Mesodermal cell (in vitro differentiated cells): Measurements from ENCODE around the gene BMPR1A.
"Not testable (repeated sequence)": the region's sequence is repeated elsewhere in the genome, so short reads cannot be mapped to it uniquely, and the experiment has no call there.

Source experiments
- H3K27ac ChIP-seq: 2 replicates; pipeline ENCODE4 v1.7.0; 2013; ENCODE audit warnings: mild to moderate bottlenecking, low read depth, low read length, moderate library complexity; ENCODE audit not compliant: severe bottlenecking
- H3K36me3 ChIP-seq: 2 replicates; pipeline ENCODE4 v1.7.1; 2013; ENCODE audit warnings: mild to moderate bottlenecking, low read length, moderate library complexity; ENCODE audit not compliant: control insufficient read depth, insufficient read depth
- H3K4me1 ChIP-seq: one replicate; pipeline ENCODE4 v1.7.1; 2013; ENCODE audit warnings: mild to moderate bottlenecking, low read length; ENCODE audit not compliant: insufficient read depth, control insufficient read depth, poor library complexity, severe bottlenecking
- H3K4me3 ChIP-seq: 2 replicates; pipeline ENCODE4 v1.7.0; 2013; ENCODE audit warnings: low read length, control low read depth, mild to moderate bottlenecking; ENCODE audit not compliant: insufficient read depth, poor library complexity, severe bottlenecking; ENCODE audit errors: extremely low read depth
- H3K9me3 ChIP-seq: 2 replicates; pipeline ENCODE4 v1.7.1; 2013; ENCODE audit warnings: mild to moderate bottlenecking, low read length, moderate library complexity; ENCODE audit not compliant: control insufficient read depth
- WGBS, 2 experiments: methylation state at CpG; one replicate each; pipeline ENCODE4 v1.1.5; 2013; ENCODE audit warnings: missing lambda C conversion rate in 2 of 2; ENCODE audit not compliant: insufficient coverage in 2 of 2; 5-methylcytosine and 5-hydroxymethylcytosine counted together

Gene BMPR1A

GRCh38 chr10:86968994-86969355, 212.6 kb downstream of the BMPR1A start:
- peaks cover 30% of the 10 kb centered on the region for H3K4me1 ChIP-seq
- no peak overlapping the region for H3K4me3 ChIP-seq
- WGBS, 2 experiments = 94 to 97% methylated on average over 8 to 9 of the region's 9 CpGs
- H3K27ac ChIP-seq = no peak overlapping the region
- no peaks in the 10 kb centered on the region for H3K9me3 ChIP-seq
- no peaks in the 10 kb centered on the region for H3K36me3 ChIP-seq

DNA sequence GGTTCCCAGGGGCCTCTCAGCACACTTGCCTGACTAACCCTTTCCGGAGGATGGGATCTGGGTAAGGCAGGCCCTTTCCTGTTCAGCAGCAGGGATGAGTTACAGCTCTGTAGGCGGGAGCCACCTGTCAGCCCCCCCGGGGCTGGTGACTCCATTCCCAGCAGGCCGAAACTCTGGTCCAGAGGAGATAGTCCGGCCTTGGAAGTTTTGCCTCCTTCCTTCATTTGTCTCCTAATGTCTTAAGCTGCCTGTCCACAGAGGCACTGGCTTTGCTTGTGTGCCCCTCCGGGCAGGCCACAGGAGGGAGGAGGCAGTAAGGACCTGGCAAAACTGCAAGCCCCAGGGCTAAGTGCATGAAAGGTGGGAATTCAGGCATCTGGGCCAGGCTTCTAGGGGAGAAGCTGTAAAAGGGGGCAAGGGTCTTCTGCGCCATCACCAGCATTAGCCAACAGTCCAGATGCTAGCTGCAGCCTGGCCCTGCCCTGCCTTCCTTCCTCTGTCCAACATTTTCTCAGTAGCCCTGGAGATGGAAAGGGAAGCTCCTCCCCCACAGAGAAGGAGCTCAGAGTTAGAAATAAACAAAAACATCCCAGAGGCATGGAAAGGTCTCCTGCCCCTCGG, 213.1 kb downstream of the BMPR1A start:
- Histone ChIP-seq H3K36me3 (no peaks in the 10 kb centered on the region), H3K9me3 (no peaks in the 10 kb centered on the region), H3K27ac (peak overlapping the region; percentile 84), H3K4me3 (peak overlapping the region; percentile 51), H3K4me1 (peaks cover 30% of the 10 kb centered on the region)
- 80 to 82% methylated on average over 7 of the region's 8 CpGs for WGBS, 2 experiments

GRCh38 chr10:86970162-86970981, 214.0 kb downstream of the BMPR1A start:
- H3K27ac ChIP-seq = peak overlapping the region; percentile 84
- H3K36me3 ChIP-seq = no peaks in the 10 kb centered on the region
- WGBS, 2 experiments = 9 to 17% methylated on average over 19 to 27 of the region's 30 CpGs
- H3K4me1 ChIP-seq = peaks cover 30% of the 10 kb centered on the region
- no peaks in the 10 kb centered on the region for H3K9me3 ChIP-seq
- H3K4me3 ChIP-seq = peak overlapping the region; percentile 51

- H3K4me1 ChIP-seq = peaks cover 26% of the 10 kb centered on the region
- 0 to 2% methylated on average over 19 to 20 of the region's 20 CpGs for WGBS, 2 experiments
- H3K9me3 ChIP-seq = no peaks in the 10 kb centered on the region
- peak overlapping the region; percentile 51 for H3K4me3 ChIP-seq
- peak overlapping the region; percentile 84 for H3K27ac ChIP-seq
- no peaks in the 10 kb centered on the region for H3K36me3 ChIP-seq
Observed at GRCh38 chr10:86970982-86971231, 214.5 kb downstream of the BMPR1A start.

DNA sequence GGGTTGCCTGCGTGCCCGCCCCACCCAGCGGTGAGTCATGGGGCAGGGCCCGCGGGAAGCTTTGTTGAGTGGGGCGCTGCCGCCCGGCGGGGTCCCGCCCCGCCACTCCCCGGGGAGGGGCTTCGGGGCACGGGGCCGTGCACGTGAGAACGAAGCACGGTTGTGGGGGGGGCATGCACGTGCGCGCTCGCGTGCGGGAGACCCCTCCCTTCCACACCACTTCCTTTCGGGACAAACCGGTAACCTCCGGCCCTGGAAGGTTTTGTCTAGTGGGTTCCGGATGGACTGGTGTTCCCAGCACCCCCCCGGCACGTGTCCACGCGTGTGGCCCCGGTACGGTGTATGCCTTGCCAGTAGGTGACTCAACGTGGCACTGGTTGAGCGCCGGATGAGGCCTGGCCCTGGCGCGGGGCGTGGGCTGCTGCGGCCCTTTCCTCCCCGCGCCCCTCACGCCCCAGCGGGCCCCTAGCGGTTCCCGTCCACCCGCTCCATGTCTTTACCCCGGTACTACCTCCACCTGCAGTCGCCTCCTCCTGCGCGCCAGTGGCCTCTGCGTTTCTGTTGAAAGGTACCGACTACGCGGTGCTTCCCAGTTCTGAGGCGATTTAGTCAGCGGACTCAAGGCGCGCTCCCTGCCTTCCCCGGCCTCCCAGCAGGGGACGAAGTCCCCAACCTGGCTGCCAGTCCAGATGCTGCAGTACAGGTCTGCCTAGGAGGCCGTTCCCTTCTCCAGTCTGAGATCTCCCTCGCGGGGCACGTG, 215.0 kb downstream of the BMPR1A start:
- WGBS, 2 experiments = 9% methylated on average over 33 to 38 of the region's 66 CpGs
- Histone ChIP-seq H3K27ac (peak overlapping the region; percentile 84), H3K4me3 (peak overlapping the region; percentile 51), H3K4me1 (peaks cover 22% of the 10 kb centered on the region), H3K36me3 (no peaks in the 10 kb centered on the region), H3K9me3 (no peaks in the 10 kb centered on the region)

DNA sequence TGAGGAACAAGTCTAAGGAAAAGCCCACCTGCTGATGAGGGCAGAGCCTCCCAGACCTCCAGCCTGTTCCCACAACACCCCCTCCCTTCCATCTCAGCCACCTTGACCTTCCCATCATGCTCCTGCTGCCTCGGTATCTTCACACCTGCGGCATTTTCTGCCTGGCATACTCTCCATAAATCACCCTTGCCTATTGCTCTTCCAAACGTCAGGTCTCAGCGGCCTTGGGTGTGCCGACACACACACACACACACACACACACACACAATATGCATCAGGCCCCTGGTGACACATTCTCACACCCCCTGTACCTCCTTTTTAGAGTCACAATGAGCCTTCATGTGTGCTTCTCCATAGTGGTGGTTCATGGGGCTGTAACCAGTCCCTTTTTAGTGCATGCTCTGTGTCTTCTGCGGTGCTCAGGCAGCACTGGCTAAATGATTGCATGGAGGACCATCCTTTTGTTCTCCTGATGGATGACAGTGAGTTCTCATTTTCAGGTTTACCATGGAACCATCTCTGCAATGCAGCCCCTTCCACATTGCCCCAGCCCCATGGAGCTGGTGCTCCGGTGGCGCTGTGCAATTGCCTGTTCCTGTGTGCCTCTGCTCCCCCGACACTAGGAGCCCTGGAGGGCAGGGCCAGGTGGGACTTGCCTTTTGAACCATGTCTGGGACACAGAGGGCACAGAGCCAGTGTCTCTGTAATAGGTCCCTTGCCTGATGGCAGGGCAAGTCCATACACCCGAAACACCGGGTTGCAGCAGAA, 216.4 kb downstream of the BMPR1A start:
- no peaks in the 10 kb centered on the region for H3K36me3 ChIP-seq
- no peak overlapping the region for H3K4me3 ChIP-seq
- H3K9me3 ChIP-seq = no peaks in the 10 kb centered on the region
- H3K27ac ChIP-seq = no peak overlapping the region
- peaks cover 17% of the 10 kb centered on the region for H3K4me1 ChIP-seq
- 88 to 93% methylated on average over 7 to 10 of the region's 11 CpGs for whole genome bisulfite sequencing, 2 experiments

DNA sequence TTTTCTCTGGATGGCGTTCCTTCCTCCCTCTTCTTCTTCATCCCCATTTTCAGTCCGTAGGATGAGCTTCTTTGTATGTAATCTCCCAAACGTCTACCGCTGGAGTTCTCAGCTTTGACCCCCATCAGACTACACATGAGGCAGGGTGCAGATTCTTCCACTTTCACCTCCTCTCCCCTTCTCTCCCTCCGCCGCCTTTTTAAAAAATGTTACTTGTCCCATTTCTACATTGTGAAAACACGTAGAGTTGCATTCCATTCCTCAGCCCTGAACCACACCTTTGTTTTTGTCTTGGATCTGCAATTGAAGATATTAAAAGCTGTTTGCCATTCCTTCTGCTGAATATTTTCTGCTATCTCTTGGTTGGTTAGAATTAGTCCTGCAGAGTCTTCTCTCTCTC, 218.1 kb downstream of the BMPR1A start:
- 84 to 90% methylated on average over 6 of the region's 7 CpGs for WGBS, 2 experiments
- H3K27ac ChIP-seq = no peak overlapping the region

DNA sequence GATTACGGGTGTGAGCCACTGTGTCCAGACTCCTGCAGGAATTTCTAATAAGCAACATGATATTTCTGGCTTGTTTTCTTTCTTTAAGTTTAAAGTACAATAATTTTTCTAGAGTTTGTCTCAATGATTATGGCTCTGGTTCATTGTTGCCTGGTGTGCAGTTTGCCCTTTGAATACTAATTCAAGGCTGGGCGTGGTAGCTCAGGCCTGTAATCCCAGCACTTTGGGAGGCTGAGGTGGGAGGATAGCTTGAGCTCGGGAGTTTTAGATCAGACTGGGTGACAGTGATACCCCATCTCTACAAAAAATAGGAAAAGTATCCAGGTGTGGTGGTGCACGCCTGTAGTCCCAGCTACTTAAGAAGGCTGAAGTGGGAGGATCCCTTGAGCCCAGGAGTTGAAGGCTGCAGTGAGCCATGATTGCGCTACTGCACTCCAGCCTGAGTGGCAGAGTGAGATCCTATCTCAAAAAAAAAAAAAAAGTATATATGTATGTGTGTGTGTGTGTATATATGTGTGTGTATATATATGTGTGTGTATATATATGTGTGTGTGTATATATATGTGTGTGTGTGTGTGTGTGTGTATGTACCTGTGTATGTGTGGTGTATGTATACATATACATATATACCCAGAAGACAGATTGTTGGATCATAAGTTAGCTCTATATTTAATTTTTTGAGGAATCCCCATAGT, 220.1 kb downstream of the BMPR1A start:
- Histone ChIP-seq H3K36me3 (no peaks in the 10 kb centered on the region), H3K4me1 (peaks cover 6% of the 10 kb centered on the region), H3K9me3 (no peaks in the 10 kb centered on the region), H3K27ac (no peak overlapping the region), H3K4me3 (no peak overlapping the region)
- WGBS, 2 experiments = 88 to 93% methylated on average over 3 to 4 of the region's 5 CpGs

More for the DNA sequence above, 218.1 kb downstream of the BMPR1A start:
- Histone ChIP-seq H3K4me3 (no peak overlapping the region), H3K9me3 (no peaks in the 10 kb centered on the region), H3K36me3 (no peaks in the 10 kb centered on the region), H3K4me1 (peaks cover 12% of the 10 kb centered on the region)

- H3K36me3 ChIP-seq, H3K9me3 ChIP-seq, H3K27ac ChIP-seq, H3K4me1 ChIP-seq, H3K4me3 ChIP-seq: not testable (repeated sequence)
- WGBS, 2 experiments = 63 to 73% methylated on average over 2 of the region's 3 CpGs
Observed at GRCh38 chr10:86978457-86978856, 222.0 kb downstream of the BMPR1A start.

- H3K4me3 ChIP-seq = no peak overlapping the region
- WGBS, 2 experiments = 63 to 100% methylated on average over 3 to 4 of the region's 4 CpGs
- peaks cover 6% of the 10 kb centered on the region for H3K4me1 ChIP-seq
- no peaks in the 10 kb centered on the region for H3K9me3 ChIP-seq
- no peaks in the 10 kb centered on the region for H3K36me3 ChIP-seq
- H3K27ac ChIP-seq = no peak overlapping the region
Observed at GRCh38 chr10:86979296-86979818, 222.9 kb downstream of the BMPR1A start.
